Measurements from ENCODE around the gene AGMO. TPM values are rescaled to one million over a fixed set of nuclear protein-coding genes. Genes with fewer than 3 reads are reported as not detected.

AGMO gene
- total RNA-seq, 1 donor from 2014 or later = 0.34 TPM

DNA sequence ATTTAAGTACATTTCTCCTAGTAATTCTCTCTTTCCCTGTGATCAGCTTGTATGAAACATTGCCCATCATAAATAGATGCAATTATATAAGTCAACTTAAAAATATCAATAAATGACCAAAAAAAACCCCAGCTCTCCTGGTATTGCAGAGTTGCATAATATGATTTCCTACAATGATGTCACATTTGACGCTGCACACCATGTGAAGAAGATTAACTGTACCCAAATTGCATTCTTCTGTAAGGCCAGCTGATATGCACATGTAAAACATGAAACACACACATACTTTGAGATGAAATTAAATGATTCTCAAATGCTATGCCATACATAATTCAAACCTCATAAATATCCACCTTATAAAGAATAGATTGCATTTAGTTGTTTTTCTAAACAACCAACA lies 115.5 kb downstream of the AGMO start:
- no peaks in the 10 kb centered on the region for H3K9me3 ChIP-seq (ENCODE audit: insufficient read depth, low read depth, low read length)
- Mint-ChIP-seq H3K4me1 (ENCODE audit: low read depth, unreplicated experiment) (no peaks in the 10 kb centered on the region), H3K27me3 (ENCODE audit: low read depth, unreplicated experiment) (no peaks in the 10 kb centered on the region), H3K4me3 (ENCODE audit: unreplicated experiment) (no peak overlapping the region), H3K27ac (ENCODE audit: unreplicated experiment) (no peak overlapping the region), H3K9me3 (ENCODE audit: unreplicated experiment) (no peaks in the 10 kb centered on the region), H3K36me3 (ENCODE audit: low read depth, unreplicated experiment) (no peaks in the 10 kb centered on the region)
- H3K4me3 ChIP-seq (ENCODE audit: insufficient read depth, low read depth, low read length) = no peak overlapping the region
- no peak overlapping the region for H3K4me2 ChIP-seq (ENCODE audit: low read length)
- H3K27me3 ChIP-seq (ENCODE audit: insufficient read depth, low read length) = no peaks in the 10 kb centered on the region
- FAIRE-seq (no peak), DNase-seq (ENCODE audit: low read depth) (no peak)
- H4K20me1 ChIP-seq (ENCODE audit: insufficient read depth, low read length) = no peaks in the 10 kb centered on the region
- H3K27ac ChIP-seq (ENCODE audit: low read depth, low read length) = no peak overlapping the region
- no peaks in the 10 kb centered on the region for H3K36me3 ChIP-seq (ENCODE audit: insufficient read depth, low read length)
- H3K4me1 ChIP-seq (ENCODE audit: insufficient read depth, low read length) = no peaks in the 10 kb centered on the region
- H3K9ac ChIP-seq (ENCODE audit: low read length) = no peak overlapping the region
- no peak for TF ChIP-seq EZH2 (IDR thresholded peaks at IDR 0.05; ENCODE audit: insufficient read depth, low read length)
- TF ChIP-seq, protein P1, sequence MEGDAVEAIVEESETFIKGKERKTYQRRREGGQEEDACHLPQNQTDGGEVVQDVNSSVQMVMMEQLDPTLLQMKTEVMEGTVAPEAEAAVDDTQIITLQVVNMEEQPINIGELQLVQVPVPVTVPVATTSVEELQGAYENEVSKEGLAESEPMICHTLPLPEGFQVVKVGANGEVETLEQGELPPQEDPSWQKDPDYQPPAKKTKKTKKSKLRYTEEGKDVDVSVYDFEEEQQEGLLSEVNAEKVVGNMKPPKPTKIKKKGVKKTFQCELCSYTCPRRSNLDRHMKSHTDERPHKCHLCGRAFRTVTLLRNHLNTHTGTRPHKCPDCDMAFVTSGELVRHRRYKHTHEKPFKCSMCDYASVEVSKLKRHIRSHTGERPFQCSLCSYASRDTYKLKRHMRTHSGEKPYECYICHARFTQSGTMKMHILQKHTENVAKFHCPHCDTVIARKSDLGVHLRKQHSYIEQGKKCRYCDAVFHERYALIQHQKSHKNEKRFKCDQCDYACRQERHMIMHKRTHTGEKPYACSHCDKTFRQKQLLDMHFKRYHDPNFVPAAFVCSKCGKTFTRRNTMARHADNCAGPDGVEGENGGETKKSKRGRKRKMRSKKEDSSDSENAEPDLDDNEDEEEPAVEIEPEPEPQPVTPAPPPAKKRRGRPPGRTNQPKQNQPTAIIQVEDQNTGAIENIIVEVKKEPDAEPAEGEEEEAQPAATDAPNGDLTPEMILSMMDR (IDR thresholded peaks at IDR 0.05; ENCODE audit: insufficient read depth, low read depth, low read length) = no peak
- H3K79me2 ChIP-seq (ENCODE audit: insufficient read depth, low read length) = no peaks in the 10 kb centered on the region
- H2AFZ ChIP-seq (ENCODE audit: low read depth, low read length) = no peak overlapping the region

DNA sequence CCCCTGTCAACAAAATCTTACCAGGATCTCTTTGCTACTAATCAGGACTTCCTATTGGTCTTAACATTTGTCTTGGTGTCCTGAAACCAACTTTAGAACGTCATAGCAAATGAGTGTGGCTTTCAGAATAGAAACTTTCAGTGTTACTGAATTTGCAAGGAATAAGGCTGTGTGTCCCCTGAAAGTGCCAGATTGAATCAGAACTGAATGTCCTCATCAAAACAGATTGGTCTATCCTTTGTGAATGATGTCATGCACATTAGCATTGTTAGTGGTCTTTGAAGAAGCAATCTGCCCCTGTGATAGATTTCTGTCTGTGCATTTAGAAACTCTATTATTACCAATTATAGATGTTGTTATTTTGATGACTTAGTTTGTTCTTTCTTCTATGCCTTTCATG lies 119.9 kb downstream of the AGMO start:
- no peaks in the 10 kb centered on the region for H3K9me3 Mint-ChIP-seq (ENCODE audit: unreplicated experiment)
- H3K27me3 Mint-ChIP-seq (ENCODE audit: low read depth, unreplicated experiment) = no peaks in the 10 kb centered on the region
- Histone ChIP-seq H3K36me3 (ENCODE audit: insufficient read depth, low read length) (no peaks in the 10 kb centered on the region), H3K9me3 (ENCODE audit: insufficient read depth, low read depth, low read length) (peaks cover 2% of the 10 kb centered on the region), H3K9ac (ENCODE audit: low read length) (no peak overlapping the region), H3K4me3 (ENCODE audit: insufficient read depth, low read depth, low read length) (no peak overlapping the region), H3K4me2 (ENCODE audit: low read length) (no peak overlapping the region), H3K27me3 (ENCODE audit: insufficient read depth, low read length) (no peaks in the 10 kb centered on the region), H3K79me2 (ENCODE audit: insufficient read depth, low read length) (no peaks in the 10 kb centered on the region), H4K20me1 (ENCODE audit: insufficient read depth, low read length) (no peaks in the 10 kb centered on the region), H3K27ac (ENCODE audit: low read depth, low read length) (no peak overlapping the region), H2AFZ (ENCODE audit: low read depth, low read length) (no peak overlapping the region), H3K4me1 (ENCODE audit: insufficient read depth, low read length) (no peaks in the 10 kb centered on the region)
- TF ChIP-seq, protein P1 (IDR thresholded peaks at IDR 0.05; ENCODE audit: insufficient read depth, low read depth, low read length) = no peak
- no peak for TF ChIP-seq EZH2 (IDR thresholded peaks at IDR 0.05; ENCODE audit: insufficient read depth, low read length)
- H3K27ac Mint-ChIP-seq (ENCODE audit: unreplicated experiment) = no peak overlapping the region
- DNase-seq (ENCODE audit: low read depth) (no peak), FAIRE-seq (no peak)
- no peak overlapping the region for H3K4me3 Mint-ChIP-seq (ENCODE audit: unreplicated experiment)
- H3K36me3 Mint-ChIP-seq (ENCODE audit: low read depth, unreplicated experiment) = no peaks in the 10 kb centered on the region
- no peaks in the 10 kb centered on the region for H3K4me1 Mint-ChIP-seq (ENCODE audit: low read depth, unreplicated experiment)

DNA sequence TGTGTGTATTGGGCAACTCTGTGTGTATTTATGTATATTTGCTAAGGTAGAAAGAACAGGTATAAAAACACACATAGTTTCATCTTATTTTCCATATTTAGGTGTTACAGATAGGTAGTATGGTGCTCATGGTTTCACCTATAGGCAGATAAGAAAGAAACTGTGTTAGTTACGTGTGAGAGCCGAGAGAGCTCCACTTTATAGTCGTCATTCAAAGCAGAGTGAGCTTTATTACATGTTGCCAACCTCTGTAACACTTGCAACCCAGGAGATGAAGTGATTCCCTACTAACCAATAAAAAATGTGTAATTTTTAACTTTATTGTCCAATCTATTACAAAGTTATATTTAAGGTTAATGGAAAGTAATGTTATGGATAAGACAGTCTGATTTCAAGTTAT lies 121.3 kb downstream of the AGMO start:
- no peak overlapping the region for H3K4me3 Mint-ChIP-seq (ENCODE audit: unreplicated experiment)

More for the DNA sequence above, 121.3 kb downstream of the AGMO start:
- Mint-ChIP-seq H3K27me3 (ENCODE audit: low read depth, unreplicated experiment) (no peaks in the 10 kb centered on the region), H3K4me1 (ENCODE audit: low read depth, unreplicated experiment) (no peaks in the 10 kb centered on the region), H3K9me3 (ENCODE audit: unreplicated experiment) (no peaks in the 10 kb centered on the region), H3K36me3 (ENCODE audit: low read depth, unreplicated experiment) (no peaks in the 10 kb centered on the region), H3K27ac (ENCODE audit: unreplicated experiment) (no peak overlapping the region)
- Histone ChIP-seq H4K20me1 (ENCODE audit: insufficient read depth, low read length) (no peaks in the 10 kb centered on the region), H3K4me3 (ENCODE audit: insufficient read depth, low read depth, low read length) (no peak overlapping the region), H3K27ac (ENCODE audit: low read depth, low read length) (no peak overlapping the region), H2AFZ (ENCODE audit: low read depth, low read length) (no peak overlapping the region), H3K9me3 (ENCODE audit: insufficient read depth, low read depth, low read length) (peaks cover 2% of the 10 kb centered on the region), H3K79me2 (ENCODE audit: insufficient read depth, low read length) (no peaks in the 10 kb centered on the region), H3K27me3 (ENCODE audit: insufficient read depth, low read length) (no peaks in the 10 kb centered on the region), H3K4me2 (ENCODE audit: low read length) (no peak overlapping the region), H3K36me3 (ENCODE audit: insufficient read depth, low read length) (no peaks in the 10 kb centered on the region), H3K4me1 (ENCODE audit: insufficient read depth, low read length) (no peaks in the 10 kb centered on the region), H3K9ac (ENCODE audit: low read length) (no peak overlapping the region)
- no peak for FAIRE-seq
- TF ChIP-seq, protein P1 (IDR thresholded peaks at IDR 0.05; ENCODE audit: insufficient read depth, low read depth, low read length) = no peak
- no peak for TF ChIP-seq EZH2 (IDR thresholded peaks at IDR 0.05; ENCODE audit: insufficient read depth, low read length)
- DNase-seq (ENCODE audit: low read depth) = no peak
